Upper lobe of left lung (tissue), 6 donors: Measurements from ENCODE around the gene PPP1R1B. TPM values are rescaled to one million over a fixed set of nuclear protein-coding genes. Genes with fewer than 3 reads are reported as not detected.
A peak's percentile ranks its signal among the peaks of the same experiment; 100 is the strongest.

Experiments used
- ATAC-seq, 2 donors: fragments of 200-7000 bp; cut with Tn5 transposase; one replicate each; pipeline ENCODE4 v1.9.1; 2022; ENCODE audit warnings: mild to moderate bottlenecking in 2 of 2, moderate library complexity in 2 of 2; ENCODE audit not compliant: low FRiP score in 2 of 2
- DNase-seq, 2 donors: peaks; one replicate each; pipeline ENCODE4 v3.0.0-alpha.2; 2019 to 2020
- H3K27ac ChIP-seq, 4 donors: fragments of 200-600 bp; sonication (generic); one replicate each; pipeline ENCODE4 v1.5.1; 2016 to 2019
- H3K27me3 ChIP-seq, 4 donors: fragments of 200-600 bp; sonication (generic); one replicate each; pipeline ENCODE4 v1.5.1; 2017 to 2019
- H3K36me3 ChIP-seq, 4 donors: fragments of 200-600 bp; sonication (generic); one replicate each; pipeline ENCODE4 v1.5.1; 2016 to 2019
- H3K4me1 ChIP-seq, 4 donors: fragments of 200-600 bp; sonication (generic); one replicate each; pipeline ENCODE4 v1.5.1; 2018 to 2019
- H3K4me3 ChIP-seq, 4 donors: fragments of 200-600 bp; sonication (generic); one replicate each; pipeline ENCODE4 v1.5.1; 2017 to 2019; ENCODE audit warnings: mild to moderate bottlenecking in 2 of 4, moderate library complexity in 1 of 4
- H3K9me3 ChIP-seq, 4 donors: fragments of 200-600 bp; sonication (generic); one replicate each; pipeline ENCODE4 v1.5.1; 2018 to 2019
- EP300 ChIP-seq, 4 donors: sonication (generic); formaldehyde crosslinking; IDR thresholded peaks; one replicate each; pipeline ENCODE4 v1.5.1; 2017; ENCODE audit warnings: antibody characterized with exemption in 4 of 4, control low read depth in 2 of 4
- POLR2A ChIP-seq, 4 donors: fragments of 450-650 bp; IDR thresholded peaks; one replicate each; pipeline ENCODE4 v1.5.1; 2016 to 2017; ENCODE audit warnings: antibody characterized with exemption in 4 of 4, mild to moderate bottlenecking in 2 of 4
- POLR2AphosphoS5 ChIP-seq, 2 donors: sonication (generic); formaldehyde crosslinking; IDR thresholded peaks; one replicate each; pipeline ENCODE4 v1.5.1; 2017; ENCODE audit warnings: antibody characterized with exemption in 2 of 2
- WGBS, 2 donors: methylation state at CpG; one replicate each; pipeline ENCODE4 v1.1.5; 2017 to 2018; 5-methylcytosine and 5-hydroxymethylcytosine counted together
- total RNA-seq, 6 donors: library from RNA; depleted of rRNA in 4 of 6; stranded (reverse); fragments of >200 nt in 4 of 6; gene quantifications; one replicate each; pipeline versions ENCODE4 v1.1.0 to v1.2.1, GENCODE V29; 2016 to 2021
- TF ChIP-seq, protein P1 (sequence below), 6 experiments: fragments of 450-650 bp in 4 of 6; fragments of 200-600 bp in 2 of 6; sonication (generic) in 2 of 6; IDR thresholded peaks; one replicate each; pipeline ENCODE4 v1.5.1; 2016 to 2019; ENCODE audit warnings: antibody characterized with exemption in 6 of 6
- donor health status: DM: no; HTN: no; CAD: no; lungs with moderate emphysema.
- donor health status: DM: no; HTN: yes; CAD: no; lungs with severe emphysema.

PPP1R1B gene
- 10 to 100 TPM; 10.9 to 22.4 (median 13.8) TPM for total RNA-seq

DNA sequence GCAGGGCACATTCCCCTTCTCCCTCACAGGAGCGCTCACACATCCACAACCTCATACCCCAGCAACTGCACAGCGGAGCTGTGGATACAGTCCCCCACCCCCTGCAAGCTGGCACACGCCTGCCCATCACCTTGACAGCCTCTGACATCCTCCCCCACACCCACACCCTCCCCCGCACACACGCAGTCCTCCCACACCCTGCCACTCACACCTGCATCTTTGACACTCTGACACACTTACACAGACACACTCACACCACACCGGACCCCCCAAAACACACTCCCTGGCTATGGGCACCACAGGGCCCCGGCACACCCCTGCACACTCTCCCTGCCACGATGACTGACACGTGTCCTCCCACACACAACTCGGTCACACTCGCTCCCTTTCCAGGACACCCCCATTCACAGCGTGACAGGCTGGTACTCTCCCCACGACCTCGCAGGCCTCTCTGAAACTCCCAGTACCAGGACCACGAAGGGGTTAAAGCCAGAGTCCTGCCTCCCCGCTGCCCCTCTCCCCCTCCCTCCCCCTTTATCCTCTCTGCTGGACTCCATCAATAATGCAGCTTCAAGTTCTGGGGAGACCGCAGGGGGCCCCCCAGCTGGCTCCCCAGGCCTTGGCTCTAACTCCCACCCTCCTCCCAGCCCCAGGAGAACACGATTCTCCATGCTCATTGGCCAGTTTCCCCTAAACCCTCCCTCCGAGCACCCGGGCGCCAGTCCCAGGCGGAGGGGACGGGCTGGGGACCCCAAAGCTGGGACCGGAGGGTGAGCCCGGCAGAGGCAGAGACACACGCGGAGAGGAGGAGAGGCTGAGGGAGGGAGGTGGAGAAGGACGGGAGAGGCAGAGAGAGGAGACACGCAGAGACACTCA lies at the start of gene PPP1R1B:
PPP1R1B (plus strand) TSS at position 782 of the 876 bp plus-strand sequence. CDS start 441 bp downstream, outside the sequence.
- Histone ChIP-seq H3K4me3 (peak within 1 kb of the TSS in 3 of 4 donors; percentile 43 to 53 (median 44)), H3K27ac (peak within 1 kb of the TSS in 3 of 4 donors; percentile 3 to 77 (median 70))

DNA sequence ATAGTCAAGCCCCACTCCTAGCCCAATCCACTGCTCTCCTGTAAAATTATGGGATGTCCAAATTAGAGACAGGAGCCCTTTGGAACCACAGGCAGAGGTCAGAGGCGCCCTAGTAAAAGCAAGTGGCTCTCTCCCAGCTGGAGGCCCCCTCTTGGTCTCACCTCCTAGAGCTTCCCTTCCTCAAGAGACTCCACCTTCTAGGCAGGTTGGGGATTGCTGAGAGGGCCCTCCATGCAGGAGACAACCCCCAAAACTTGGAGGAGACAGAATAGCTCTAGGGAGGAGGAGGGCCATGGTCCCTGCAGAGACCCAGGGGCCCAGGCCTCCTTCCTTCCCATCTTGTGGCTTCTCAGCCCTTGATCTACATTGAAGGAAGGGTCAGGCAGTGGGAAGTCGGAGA lies 48.5 kb upstream of the PPP1R1B start:
- no peaks in the 10 kb centered on the region for H3K36me3 ChIP-seq
- H3K27me3 ChIP-seq = no peaks in the 10 kb centered on the region
- TF ChIP-seq POLR2A (IDR thresholded peaks at IDR 0.05) (no peak), POLR2AphosphoS5 (IDR thresholded peaks at IDR 0.05) (no peak), EP300 (IDR thresholded peaks at IDR 0.05) (no peak)
- TF ChIP-seq, protein P1, sequence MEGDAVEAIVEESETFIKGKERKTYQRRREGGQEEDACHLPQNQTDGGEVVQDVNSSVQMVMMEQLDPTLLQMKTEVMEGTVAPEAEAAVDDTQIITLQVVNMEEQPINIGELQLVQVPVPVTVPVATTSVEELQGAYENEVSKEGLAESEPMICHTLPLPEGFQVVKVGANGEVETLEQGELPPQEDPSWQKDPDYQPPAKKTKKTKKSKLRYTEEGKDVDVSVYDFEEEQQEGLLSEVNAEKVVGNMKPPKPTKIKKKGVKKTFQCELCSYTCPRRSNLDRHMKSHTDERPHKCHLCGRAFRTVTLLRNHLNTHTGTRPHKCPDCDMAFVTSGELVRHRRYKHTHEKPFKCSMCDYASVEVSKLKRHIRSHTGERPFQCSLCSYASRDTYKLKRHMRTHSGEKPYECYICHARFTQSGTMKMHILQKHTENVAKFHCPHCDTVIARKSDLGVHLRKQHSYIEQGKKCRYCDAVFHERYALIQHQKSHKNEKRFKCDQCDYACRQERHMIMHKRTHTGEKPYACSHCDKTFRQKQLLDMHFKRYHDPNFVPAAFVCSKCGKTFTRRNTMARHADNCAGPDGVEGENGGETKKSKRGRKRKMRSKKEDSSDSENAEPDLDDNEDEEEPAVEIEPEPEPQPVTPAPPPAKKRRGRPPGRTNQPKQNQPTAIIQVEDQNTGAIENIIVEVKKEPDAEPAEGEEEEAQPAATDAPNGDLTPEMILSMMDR (IDR thresholded peaks at IDR 0.05) = no peak
- WGBS, 2 donors = 84 to 88% methylated on average over 2 of the region's 2 CpGs
- DNase-seq (no peak), ATAC-seq (no peak)
- H3K9me3 ChIP-seq = no peaks in the 10 kb centered on the region
- H3K4me3 ChIP-seq = no peak overlapping the region
- peaks cover 5 to 12% (median 11%) of the 10 kb centered on the region in 4 donors for H3K4me1 ChIP-seq
- H3K27ac ChIP-seq = no peak overlapping the region

More for the DNA sequence above, at the start of gene PPP1R1B:
- no peak for ATAC-seq
- DNase-seq = no peak
- Histone ChIP-seq H3K4me1 (peaks cover 11 to 48% (median 31%) of the 10 kb centered on the region in 4 donors), H3K27me3 (peaks cover 4 to 17% (median 14%) of the 10 kb centered on the region in 4 donors), H3K36me3 (no peaks in the 10 kb centered on the region), H3K9me3 (no peaks in the 10 kb centered on the region)
- TF ChIP-seq POLR2AphosphoS5 (IDR thresholded peaks at IDR 0.05) (no peak), POLR2A (IDR thresholded peaks at IDR 0.05) (peak in 1 of 4 donors; percentile 8), EP300 (IDR thresholded peaks at IDR 0.05) (no peak)
- TF ChIP-seq, protein P1 (IDR thresholded peaks at IDR 0.05) = no peak
- WGBS, 2 donors = 22 to 29% methylated on average over 24 to 28 of the region's 29 CpGs

DNA sequence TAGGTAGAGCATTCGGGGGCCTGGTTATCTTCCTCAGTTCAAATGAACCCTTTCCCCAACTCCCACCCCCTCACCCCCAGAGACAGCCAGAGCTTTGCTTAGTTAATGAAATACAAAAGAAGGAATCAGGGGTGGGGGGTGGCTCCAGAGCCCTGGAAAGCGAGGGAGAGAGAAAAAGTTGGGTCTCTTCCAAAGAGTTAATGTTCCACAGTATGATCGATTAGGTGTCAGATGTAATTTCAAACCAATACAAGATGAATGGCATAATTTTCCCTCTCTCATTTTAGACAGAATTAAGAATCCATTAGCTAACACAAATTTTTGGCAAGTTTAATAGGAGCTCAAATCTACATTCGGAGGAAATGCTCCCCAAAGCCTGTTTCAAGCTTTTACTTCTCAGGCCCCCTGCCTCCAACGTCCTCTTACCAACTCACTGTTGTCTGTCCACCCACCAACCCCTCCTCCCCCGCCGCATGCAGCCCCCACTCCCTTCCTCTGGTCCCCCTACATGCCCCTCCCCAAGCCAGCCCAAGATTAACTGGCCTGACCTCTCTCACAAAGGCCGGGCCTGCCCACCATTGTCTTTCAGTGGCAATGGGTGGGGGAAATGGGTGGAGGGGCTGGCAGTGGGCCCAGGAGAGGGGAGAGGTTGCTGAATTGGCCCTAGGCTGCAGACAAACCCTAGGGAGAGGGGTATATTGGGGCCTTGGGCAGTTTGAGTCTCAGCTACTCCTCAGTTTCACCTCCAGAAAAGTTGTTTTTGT lies 47.3 kb upstream of the PPP1R1B start:
- DNase-seq = peak in 1 of 2 donors; percentile 26
- TF ChIP-seq, protein P1 (IDR thresholded peaks at IDR 0.05) = no peak
- TF ChIP-seq EP300 (IDR thresholded peaks at IDR 0.05) (no peak), POLR2AphosphoS5 (IDR thresholded peaks at IDR 0.05) (no peak), POLR2A (IDR thresholded peaks at IDR 0.05) (no peak)
- no peak overlapping the region for H3K27ac ChIP-seq
- 41 to 50% methylated on average over 7 to 8 of the region's 8 CpGs for WGBS, 2 donors
- H3K36me3 ChIP-seq = no peaks in the 10 kb centered on the region
- ATAC-seq = peak in 1 of 2 donors; percentile 44
- no peaks in the 10 kb centered on the region for H3K9me3 ChIP-seq
- H3K4me1 ChIP-seq = peaks cover 0 to 10% (median 2%) of the 10 kb centered on the region in 4 donors
- no peak overlapping the region for H3K4me3 ChIP-seq
- no peaks in the 10 kb centered on the region for H3K27me3 ChIP-seq

DNA sequence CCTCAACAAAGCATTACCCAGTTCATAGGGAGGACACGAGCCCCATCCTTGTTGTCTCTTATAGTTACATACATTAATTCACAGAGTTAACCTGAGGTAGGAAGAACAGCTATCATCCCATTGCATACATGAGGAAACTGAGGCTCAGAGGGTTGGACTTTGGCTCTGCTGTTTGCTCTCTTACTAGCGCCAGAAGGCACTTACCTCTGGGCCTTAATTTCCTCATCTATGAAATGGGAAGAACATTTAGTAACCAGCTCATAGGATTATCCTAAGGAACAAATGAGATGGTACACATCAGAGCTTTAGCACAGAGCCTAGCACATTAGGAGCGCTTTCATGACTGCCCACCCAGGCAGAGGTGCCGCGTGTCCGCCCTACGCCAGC lies 46.7 kb upstream of the PPP1R1B start:
- Histone ChIP-seq H3K27me3 (no peaks in the 10 kb centered on the region), H3K27ac (no peak overlapping the region), H3K4me1 (peaks cover 0 to 10% (median 2%) of the 10 kb centered on the region in 4 donors), H3K4me3 (no peak overlapping the region), H3K9me3 (no peaks in the 10 kb centered on the region), H3K36me3 (no peaks in the 10 kb centered on the region)
- DNase-seq (no peak), ATAC-seq (no peak)
- TF ChIP-seq POLR2AphosphoS5 (IDR thresholded peaks at IDR 0.05) = no peak
- TF ChIP-seq, protein P1 (IDR thresholded peaks at IDR 0.05) = no peak
- TF ChIP-seq EP300 (IDR thresholded peaks at IDR 0.05) = no peak
- TF ChIP-seq POLR2A (IDR thresholded peaks at IDR 0.05) = no peak
- WGBS, 2 donors = 84 to 85% methylated on average over 7 of the region's 7 CpGs
